Endometrial microvascular endothelial cells (primary cell): ENCODE results near the gene KCNMA1. TPM values are rescaled to one million over a fixed set of nuclear protein-coding genes. Genes with fewer than 3 reads are reported as not detected.

ENCODE experiments used
- in situ Hi-C: cut with HindIII; loops from 2 replicates; pipeline ENCODE4 v1.10.0; 2017; ENCODE audit warnings: low sequenced_read_pairs, low pct_unique_long_range_greater_than_20kb; ENCODE audit errors: inconsistent ontology term
- total RNA-seq: library from RNA; depleted of rRNA; stranded (reverse); fragments of >200 nt; gene quantifications from one replicate; pipeline ENCODE4 v1.2.3, GENCODE V29; 2015; ENCODE audit errors: inconsistent ontology term

KCNMA1 gene
- total RNA-seq, 1 donor from 2014 or later = 0.09 TPM

DNA sequence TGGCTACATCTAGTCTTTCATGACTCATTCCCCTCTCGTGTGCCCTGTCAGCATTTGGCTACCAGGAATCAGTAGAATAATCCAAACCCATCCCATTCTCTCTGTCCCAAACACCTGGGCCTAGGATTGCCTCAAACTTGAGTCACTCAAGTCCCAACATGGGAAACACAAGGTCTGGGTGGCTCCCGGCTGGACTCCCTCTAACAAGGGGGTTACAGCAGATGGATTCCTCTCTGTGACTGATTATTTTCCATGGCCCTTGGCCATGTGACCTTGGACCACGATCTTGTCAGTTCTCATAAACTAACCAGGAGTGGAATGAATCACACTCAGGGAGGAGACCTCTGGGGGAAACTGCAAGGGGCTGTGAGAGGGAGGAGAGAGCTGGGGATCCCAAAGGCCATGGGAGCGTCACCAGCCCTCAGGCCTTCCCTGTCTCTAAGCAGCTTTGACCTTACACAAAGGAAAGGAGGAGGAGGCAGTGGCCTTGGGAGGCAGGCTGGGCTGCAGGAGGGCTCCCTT is 533.1 kb downstream of the KCNMA1 start:
- in situ Hi-C loops = no loop called here

DNA sequence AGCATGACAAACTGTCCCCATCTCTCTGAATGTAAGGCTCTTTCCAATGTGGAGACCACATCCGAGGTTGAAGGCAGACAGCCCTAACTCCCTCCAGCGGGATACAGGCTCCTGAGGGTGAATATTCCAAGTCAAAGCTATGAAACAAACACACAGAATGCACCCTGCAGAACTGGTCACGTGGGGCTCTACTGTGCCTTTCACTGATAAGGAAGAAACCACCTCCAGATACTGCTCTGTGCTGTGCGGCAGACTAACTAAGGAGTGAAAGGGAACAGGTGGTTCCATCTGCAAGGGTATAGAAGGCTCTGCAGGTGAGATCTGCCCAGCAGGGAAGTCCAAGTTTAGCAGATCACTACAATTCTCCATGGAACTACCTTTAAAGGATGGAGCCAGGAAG is 534.4 kb downstream of the KCNMA1 start:
- in situ Hi-C loops = no loop called here

GRCh38 chr10:77101341-77101740 is 536.3 kb downstream of the KCNMA1 start:
- in situ Hi-C loops = no loop called here

GRCh38 chr10:77099136-77099535 is 538.5 kb downstream of the KCNMA1 start:
- in situ Hi-C loops = no loop called here

- in situ Hi-C loops = no loop called here
Observed at GRCh38 chr10:77097625-77098024, 540.0 kb downstream of the KCNMA1 start.

- in situ Hi-C loops = no loop called here
Observed at GRCh38 chr10:77093126-77093525, 544.5 kb downstream of the KCNMA1 start.

GRCh38 chr10:77091597-77092165 is 545.9 kb downstream of the KCNMA1 start:
- in situ Hi-C loops = no loop called here

GRCh38 chr10:77090381-77091356 is 546.9 kb downstream of the KCNMA1 start:
- in situ Hi-C loops = no loop called here

- in situ Hi-C loops = no loop called here
Observed at GRCh38 chr10:77087366-77087765, 550.2 kb downstream of the KCNMA1 start.

GRCh38 chr10:77086081-77086480 is 551.5 kb downstream of the KCNMA1 start:
- in situ Hi-C loops = no loop called here

- in situ Hi-C loops = no loop called here
Observed at GRCh38 chr10:77085344-77085743, 552.3 kb downstream of the KCNMA1 start.

- in situ Hi-C loops = no loop called here
Observed at GRCh38 chr10:77084431-77085144, 553.0 kb downstream of the KCNMA1 start.

- in situ Hi-C loops = no loop called here
Observed at GRCh38 chr10:77082601-77083252, 554.9 kb downstream of the KCNMA1 start.

DNA sequence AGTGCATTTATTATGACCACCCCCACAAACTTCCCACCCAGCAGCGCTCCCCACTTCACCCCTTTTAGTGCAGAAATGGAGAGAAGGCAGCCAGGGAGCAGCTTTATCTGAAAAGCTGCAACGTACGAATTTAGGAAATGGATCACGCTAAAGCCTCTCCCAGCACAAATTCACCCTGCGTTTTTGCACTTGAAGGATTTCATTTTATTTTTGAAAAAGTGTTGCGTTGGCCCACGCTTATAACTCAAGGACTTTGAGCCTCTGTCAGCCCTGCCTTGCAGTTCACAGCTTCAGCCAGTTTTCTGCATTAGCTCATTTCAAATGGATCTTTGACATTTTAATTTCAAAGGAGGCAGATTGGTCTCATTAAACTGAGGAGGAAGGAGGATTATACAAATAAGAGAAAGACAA is 556.1 kb downstream of the KCNMA1 start:
- in situ Hi-C loops = no loop called here

DNA sequence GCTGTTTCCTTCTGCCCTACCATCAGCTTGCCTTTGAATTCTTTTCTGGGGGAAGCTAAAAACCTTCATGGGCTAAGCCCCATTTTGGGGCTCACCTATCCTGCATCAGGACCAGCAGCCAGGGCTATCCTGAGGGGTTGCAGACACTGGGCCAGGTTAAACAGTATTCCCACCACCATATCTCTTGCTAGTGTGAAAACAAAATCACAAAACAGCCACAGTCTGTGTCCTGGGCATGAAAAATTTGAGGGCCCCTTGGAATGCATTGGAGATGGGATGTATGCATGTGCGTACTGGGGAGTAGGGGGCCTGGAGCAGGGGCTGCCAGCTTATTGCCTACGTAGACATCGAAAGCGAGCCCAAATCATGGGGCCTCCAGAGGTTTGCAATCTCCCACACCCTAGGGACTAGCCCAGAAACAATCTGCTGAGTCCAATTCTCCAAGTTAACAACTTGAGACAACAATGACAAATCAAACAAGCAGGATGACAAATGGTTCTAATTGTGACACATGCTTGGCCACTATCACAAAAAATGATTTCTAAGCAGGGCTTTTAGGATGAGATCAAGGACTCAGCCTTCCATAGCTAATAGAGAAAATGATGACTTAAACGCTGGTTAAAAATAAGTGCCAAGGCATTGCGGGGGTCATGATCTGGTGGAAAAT is 557.1 kb downstream of the KCNMA1 start:
- in situ Hi-C loops = no loop called here

- in situ Hi-C loops = no loop called here
Observed at GRCh38 chr10:77079592-77080300, 557.9 kb downstream of the KCNMA1 start.

GRCh38 chr10:77077316-77077945 is 560.2 kb downstream of the KCNMA1 start:
- in situ Hi-C loops = no loop called here
